RWPE1 (cell line): ENCODE data around the gene SLC9C1.

Experiments
- CTCF ChIA-PET: fragments of 350-600 bp; sonication (Branson Sonifier 250); formaldehyde crosslinking; extraction: SDS; loops from one replicate; lab custom pipeline; 2021; lab: Yijun Ruan, JAX
- POLR2A ChIA-PET: fragments of 400-600 bp; formaldehyde crosslinking; extraction: SDS; loops from one replicate; lab custom pipeline; 2020; ENCODE audit warnings: antibody characterized with exemption; ENCODE audit not compliant: low non-redundant PET; lab: Yijun Ruan, JAX
- DNase-seq: peaks from one replicate; pipeline ENCODE4 v3.0.0; 2012; ENCODE audit warnings: low spot score
- H3K27ac ChIP-seq: fragments of 450-650 bp; 2 replicates; pipeline ENCODE4 v1.5.1; 2017
- TF ChIP-seq, protein P1 (sequence below): fragments of 450-650 bp; conservative IDR thresholded peaks from 2 replicates; pipeline ENCODE4 v1.5.1; 2017; ENCODE audit warnings: low read depth, mild to moderate bottlenecking

Gene SLC9C1

DNA sequence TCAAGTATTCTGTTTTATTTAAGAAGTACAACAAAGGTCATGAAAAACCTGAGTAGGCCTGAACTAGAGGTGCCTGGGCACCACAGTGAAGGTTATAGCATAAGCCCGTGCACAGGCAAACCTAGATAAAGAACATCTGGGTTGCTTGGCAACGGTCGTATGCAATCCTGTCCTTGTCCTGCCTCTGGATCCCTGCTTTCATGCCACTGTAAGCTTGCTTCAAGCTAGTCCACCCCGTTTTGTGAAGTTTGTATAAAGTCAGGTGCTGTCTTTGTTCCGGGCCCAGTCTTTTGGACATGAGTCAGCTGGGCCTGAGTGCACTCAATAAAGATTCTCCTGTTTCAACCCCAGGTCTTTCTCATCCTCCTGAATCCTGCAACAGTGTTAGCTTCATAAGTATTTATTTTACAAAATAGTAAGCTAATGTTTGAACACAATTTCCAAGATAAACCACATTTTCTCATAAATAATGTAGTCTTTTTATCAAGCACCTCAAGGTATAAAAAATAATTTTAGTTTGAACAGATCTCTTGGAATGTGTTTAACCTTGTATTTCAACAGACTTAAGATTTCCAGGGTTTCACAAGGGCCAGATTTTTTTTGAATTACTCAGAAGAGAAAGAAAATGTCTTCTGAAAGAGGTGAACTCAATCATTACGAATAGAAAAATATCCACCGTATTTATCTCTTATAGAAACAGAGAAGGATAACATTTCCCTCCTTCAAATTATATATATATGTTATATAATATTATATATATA, 14.3 kb upstream of the SLC9C1 start:
- CTCF ChIA-PET = interaction anchor here (1.0 kb wide), 1 partner anchor 15 kb away, joined by 4 read pairs; no protein-coding TSS in a partner anchor
- TF ChIP-seq, protein P1, sequence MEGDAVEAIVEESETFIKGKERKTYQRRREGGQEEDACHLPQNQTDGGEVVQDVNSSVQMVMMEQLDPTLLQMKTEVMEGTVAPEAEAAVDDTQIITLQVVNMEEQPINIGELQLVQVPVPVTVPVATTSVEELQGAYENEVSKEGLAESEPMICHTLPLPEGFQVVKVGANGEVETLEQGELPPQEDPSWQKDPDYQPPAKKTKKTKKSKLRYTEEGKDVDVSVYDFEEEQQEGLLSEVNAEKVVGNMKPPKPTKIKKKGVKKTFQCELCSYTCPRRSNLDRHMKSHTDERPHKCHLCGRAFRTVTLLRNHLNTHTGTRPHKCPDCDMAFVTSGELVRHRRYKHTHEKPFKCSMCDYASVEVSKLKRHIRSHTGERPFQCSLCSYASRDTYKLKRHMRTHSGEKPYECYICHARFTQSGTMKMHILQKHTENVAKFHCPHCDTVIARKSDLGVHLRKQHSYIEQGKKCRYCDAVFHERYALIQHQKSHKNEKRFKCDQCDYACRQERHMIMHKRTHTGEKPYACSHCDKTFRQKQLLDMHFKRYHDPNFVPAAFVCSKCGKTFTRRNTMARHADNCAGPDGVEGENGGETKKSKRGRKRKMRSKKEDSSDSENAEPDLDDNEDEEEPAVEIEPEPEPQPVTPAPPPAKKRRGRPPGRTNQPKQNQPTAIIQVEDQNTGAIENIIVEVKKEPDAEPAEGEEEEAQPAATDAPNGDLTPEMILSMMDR = no peak
- H3K27ac ChIP-seq = peak overlapping the region; percentile 63
- POLR2A ChIA-PET = no interaction called here
- DNase-seq = no peak

DNA sequence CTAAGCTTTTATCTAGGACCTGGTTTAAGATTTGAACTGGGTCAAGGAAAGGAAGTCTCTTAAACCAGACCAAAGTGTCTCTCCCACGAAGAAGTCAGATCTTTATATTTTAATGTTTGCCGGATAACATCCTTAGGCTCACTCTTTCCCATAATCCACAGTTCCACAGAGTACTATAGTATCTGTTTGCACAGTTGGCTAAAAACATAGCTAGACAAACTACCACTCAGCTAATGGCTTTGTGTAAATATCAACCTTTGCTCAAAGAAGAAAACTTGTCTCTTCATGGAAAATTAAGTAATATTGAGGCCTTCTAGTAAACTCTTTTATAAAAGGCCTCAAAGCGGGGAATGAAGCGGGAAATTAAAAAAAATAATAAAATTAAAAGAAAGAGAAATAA, 13.5 kb upstream of the SLC9C1 start:
- H3K27ac ChIP-seq = no peak overlapping the region
- TF ChIP-seq, protein P1 = no peak
- no peak for DNase-seq
- ChIA-PET POLR2A (no interaction called here), CTCF (interaction anchor here (1.0 kb wide), 1 partner anchor 14 kb away, joined by 4 read pairs; no protein-coding TSS in a partner anchor)

GRCh38 chr3:112306825-112307224, 12.8 kb upstream of the SLC9C1 start:
- CTCF ChIA-PET = no interaction called here
- POLR2A ChIA-PET = no interaction called here
- no peak overlapping the region for H3K27ac ChIP-seq
- DNase-seq = no peak
- TF ChIP-seq, protein P1 = no peak

GRCh38 chr3:112304611-112305010, 10.6 kb upstream of the SLC9C1 start:
- TF ChIP-seq, protein P1 = no peak
- CTCF ChIA-PET = interaction anchor here (0.6 to 1.3 kb wide), 3 partner anchors 11 to 337 kb away, joined by 3 to 6 read pairs (median 3); partner anchors contain the start of gene SLC9C1
- H3K27ac ChIP-seq = no peak overlapping the region
- DNase-seq = no peak
- POLR2A ChIA-PET = no interaction called here

DNA sequence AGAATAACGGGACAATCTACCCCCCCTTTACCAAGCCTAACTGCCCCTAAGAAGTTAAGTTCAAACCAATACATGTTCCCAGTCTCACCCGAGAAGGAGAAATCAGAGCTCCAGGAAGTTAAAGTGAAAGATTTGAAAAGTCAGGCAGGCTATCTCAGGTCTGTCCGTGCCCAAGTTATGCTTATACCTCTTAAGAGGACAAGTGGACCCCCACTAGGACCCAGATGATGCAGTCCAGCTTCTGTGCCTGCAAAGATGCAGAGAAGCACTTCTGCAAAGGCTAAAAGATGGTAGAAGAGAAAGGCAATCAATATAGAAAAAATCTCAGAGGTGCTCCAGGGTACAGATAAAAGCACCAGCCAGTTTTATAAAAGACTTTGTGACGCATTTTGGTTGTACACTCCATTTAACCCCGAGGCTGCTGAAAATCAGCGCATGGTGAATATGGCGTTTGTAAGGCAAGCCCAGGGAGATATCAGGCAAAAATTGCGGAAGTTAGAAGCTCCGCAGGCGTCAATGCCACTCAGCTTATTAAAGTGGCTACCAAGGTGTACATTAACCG, 9.8 kb upstream of the SLC9C1 start:
- POLR2A ChIA-PET = no interaction called here
- H3K27ac ChIP-seq = no peak overlapping the region
- CTCF ChIA-PET = no interaction called here
- TF ChIP-seq, protein P1 = no peak
- no peak for DNase-seq

DNA sequence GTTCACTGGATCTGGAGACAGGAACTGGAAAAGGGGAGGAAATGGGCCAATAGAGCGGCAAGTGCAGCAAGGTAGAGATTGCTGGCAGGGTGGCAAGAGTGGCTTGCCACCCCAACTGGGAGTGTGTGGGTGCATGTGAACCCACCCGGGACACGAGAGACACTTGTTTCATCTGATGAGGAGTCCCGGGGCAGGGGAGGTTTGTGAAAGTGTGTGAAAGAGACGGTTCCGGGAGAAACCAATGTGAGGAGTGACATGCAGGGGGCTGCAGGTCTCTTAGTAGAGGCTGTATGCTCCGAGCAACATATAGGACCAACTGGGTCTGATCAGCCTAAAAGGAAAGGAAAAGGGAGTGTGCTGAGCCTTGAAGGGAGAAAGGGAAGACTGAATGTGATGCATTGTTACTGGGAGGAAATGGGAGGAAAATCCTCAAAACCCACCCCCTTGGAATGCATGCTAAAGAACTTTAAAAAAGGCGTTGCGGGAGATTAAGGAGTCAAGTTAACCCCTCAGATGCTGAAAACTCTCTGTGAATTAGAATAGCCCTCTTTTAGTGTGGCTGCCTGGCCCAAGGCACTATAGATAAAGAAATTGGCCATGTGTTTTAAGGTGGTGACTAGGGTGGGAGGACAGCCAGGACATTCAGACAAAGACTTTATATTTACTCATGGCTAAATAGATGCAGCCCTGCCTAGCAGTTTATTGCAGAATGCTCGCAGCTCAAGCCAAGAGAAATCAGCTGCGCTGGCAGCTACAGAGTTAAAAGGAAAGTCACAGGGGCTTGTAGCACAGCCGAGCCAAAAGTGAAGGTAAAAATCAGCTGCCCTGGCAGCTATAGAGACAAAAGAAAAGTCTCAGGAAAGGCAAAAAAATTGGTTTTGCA, 9.1 kb upstream of the SLC9C1 start:
- POLR2A ChIA-PET = no interaction called here
- H3K27ac ChIP-seq = no peak overlapping the region
- no peak for DNase-seq
- CTCF ChIA-PET = interaction anchor here (0.5 kb wide), 1 partner anchor 225 kb away, joined by 3 read pairs; no protein-coding TSS in a partner anchor
- TF ChIP-seq, protein P1 = no peak
